GM18867 (cell line): ENCODE data around the gene IMP3.

Source experiments
- ATAC-seq: cut with Tn5 transposase; IDR thresholded peaks from one replicate; pipeline ENCODE4 v1.9.1; 2021; ENCODE audit warnings: mild to moderate bottlenecking, moderate library complexity; ENCODE audit not compliant: unreplicated experiment

Gene IMP3

GRCh38 chr15:75625542-75626347, 14.3 kb downstream of the IMP3 start, which contains the start of gene SNUPN:
TSS of gene SNUPN (minus strand) at chr15:75625725. CDS start at chr15:75621051, 4,674 bp downstream.
- ATAC-seq: peak; percentile 78

DNA sequence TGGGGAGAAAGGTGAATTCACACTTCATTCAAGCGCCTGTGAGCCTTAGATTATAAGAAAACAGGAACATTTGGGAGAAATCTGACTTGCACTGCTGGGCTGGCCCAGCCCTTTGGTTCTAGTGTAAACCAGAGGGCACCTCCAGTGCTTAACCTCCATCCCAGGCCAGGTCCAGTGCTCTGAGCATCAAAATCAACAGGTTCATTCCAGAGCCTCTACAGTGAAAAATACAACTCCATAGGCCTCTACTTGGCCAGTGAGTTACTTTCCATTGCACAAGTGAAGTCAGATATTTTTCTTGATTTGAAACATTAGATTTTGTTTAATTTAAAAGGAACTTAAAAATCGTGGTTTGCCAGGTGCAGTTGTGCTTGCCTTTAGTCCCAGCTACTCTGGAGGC, 17.5 kb downstream of the IMP3 start:
- ATAC-seq: no peak

- ATAC-seq: no peak
Observed at GRCh38 chr15:75620841-75621391, 19.1 kb downstream of the IMP3 start.

DNA sequence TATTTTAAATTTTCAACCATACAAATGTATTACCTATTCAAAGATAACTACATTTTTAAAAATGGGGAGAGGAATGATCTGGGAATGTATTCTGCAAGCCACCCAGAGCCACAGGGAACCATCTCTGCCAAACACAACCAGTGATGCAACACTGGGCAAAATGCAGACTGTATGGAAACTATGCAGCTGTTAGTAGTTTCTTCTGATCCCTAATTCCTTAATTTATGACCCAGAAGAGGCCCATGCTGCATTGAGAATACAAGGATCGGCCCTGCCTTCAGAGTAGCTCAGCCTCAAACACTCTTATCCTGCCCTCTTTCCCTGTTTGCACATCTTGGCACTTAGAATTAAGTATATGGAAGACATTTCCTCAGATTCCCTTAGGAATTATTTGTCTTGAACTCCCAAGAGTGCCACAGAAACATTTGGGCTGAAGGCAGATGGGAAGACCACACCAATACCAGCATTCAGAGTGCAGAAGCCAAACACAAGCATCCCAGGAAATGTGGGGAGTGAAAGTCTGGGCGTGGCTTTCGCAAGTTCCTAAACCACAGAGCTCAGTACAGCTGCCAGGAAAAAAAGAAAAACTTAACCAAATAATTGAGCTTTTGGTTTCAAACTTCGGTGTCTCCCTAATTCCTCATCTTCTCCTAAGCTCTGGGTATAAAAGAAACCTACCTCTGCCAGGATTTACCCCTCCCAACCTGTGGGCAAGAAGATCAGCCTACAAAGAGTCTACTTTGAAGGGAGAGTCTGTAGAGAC, 19.8 kb downstream of the IMP3 start:
- no peak for ATAC-seq

DNA sequence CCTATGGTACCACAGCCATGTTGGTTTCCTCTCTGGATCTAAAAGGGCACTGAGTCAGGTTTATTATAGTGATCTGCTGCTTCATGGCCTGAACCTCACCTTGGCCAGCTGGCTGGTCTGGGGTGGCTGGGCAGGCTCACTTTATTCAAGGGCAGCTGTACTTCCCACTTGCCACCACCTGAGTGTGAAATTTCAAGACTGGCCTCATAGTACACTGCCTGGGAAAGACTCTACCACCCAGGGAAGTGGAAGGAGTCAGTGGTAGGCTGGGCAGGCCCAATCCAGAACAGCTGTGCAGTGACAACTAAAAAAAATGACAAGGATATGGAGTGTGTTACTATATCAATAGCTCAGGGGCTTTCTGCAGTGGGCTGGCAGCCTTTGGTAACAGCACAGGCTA, 23.3 kb downstream of the IMP3 start:
- no peak for ATAC-seq

GRCh38 chr15:75606711-75607699, 33.0 kb downstream of the IMP3 start:
- ATAC-seq: no peak

- no peak for ATAC-seq
Observed at GRCh38 chr15:75606026-75606425, 34.0 kb downstream of the IMP3 start.

GRCh38 chr15:75599401-75599800, 40.6 kb downstream of the IMP3 start:
- ATAC-seq: no peak

GRCh38 chr15:75598361-75598760, 41.7 kb downstream of the IMP3 start:
- no peak for ATAC-seq

- ATAC-seq: no peak
Observed at GRCh38 chr15:75597667-75598341, 42.2 kb downstream of the IMP3 start.

GRCh38 chr15:75596703-75597345, 43.2 kb downstream of the IMP3 start:
- ATAC-seq: no peak

DNA sequence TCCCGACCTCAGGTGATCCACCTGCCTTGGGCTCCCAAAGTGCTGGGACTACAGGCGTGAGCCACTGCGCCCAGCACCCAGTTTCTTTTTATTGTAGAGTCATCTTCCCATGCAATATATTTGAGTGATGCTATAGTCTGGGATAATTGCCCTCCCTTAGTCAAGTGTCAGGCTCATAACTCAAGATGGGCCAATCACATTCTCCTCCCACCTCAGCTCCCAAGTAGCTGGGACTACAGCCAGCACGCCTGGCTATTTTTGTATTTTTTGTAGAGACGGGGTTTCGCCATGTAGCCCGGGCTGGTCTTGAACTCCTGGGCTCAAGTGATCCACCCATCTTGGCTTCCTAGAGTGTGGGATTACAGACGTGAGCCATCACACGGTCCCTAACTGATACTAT, 45.7 kb downstream of the IMP3 start:
- no peak for ATAC-seq

DNA sequence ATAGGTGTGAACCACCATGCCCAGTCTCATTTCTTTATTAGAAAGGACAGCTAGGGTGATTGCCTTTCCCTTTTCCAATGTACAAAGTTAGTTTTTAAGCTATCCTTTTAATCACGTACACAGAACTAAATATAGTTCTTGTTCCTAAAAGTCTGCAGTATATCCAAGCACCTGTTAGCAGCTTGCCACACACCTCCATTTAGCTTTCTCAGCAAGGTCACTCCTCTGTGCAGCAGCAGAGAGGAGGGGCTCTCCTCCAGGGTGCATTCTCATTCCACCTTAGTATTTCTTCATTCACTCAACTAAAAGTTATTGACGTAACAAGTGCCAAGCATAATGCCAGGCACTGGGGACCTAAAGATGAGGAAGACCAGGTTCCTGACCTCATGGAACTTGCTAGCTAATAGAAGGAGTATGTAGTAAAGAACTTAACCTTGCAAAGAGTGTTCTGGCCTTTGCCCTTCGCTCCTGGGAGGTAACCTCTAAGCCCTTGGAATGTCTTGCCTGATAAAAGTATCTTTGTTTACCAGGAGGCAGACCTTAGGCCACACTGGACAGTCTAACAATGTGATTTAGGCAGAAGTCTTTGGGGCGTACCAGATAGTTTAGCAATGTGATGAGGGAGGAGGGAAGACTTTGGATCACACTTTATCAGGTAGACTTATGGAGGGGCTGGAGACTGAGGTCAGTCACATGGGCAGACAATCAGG, 48.2 kb downstream of the IMP3 start:
- ATAC-seq: no peak

GRCh38 chr15:75590239-75590638, 49.8 kb downstream of the IMP3 start:
- ATAC-seq: no peak
